GM23338 (cell line): Measurements from ENCODE around the gene HEXD. TPM values are rescaled to one million over a fixed set of nuclear protein-coding genes. Genes with fewer than 3 reads are reported as not detected.

Experiments
- ATAC-seq: fragments of 200-7000 bp; cut with Tn5 transposase; 3 replicates; pipeline ENCODE4 v1.9.1; 2020
- DNase-seq: peaks from one replicate; pipeline ENCODE4 v3.0.0-alpha.2; 2015; ENCODE audit warnings: low spot score
- H2AFZ ChIP-seq: fragments of 200-600 bp; sonication (generic); 2 replicates; pipeline ENCODE4 v1.8.0; 2016; ENCODE audit warnings: antibody characterized with exemption, mild to moderate bottlenecking, moderate library complexity
- H3F3A ChIP-seq: fragments of 200-600 bp; sonication (generic); replicated peaks from 2 replicates; pipeline ENCODE4 v1.8.0; 2017; ENCODE audit warnings: antibody characterized with exemption, mixed run types, low read depth
- H3K27ac ChIP-seq: fragments of 200-600 bp; sonication (generic); 2 replicates; pipeline ENCODE4 v1.6.1; 2016; ENCODE audit warnings: low read depth
- H3K27me3 ChIP-seq: fragments of 200-600 bp; sonication (generic); 2 replicates; pipeline ENCODE4 v1.8.0; 2016; ENCODE audit warnings: mild to moderate bottlenecking, mixed run types, moderate library complexity; ENCODE audit not compliant: insufficient read depth
- H3K36me3 ChIP-seq: fragments of 200-600 bp; sonication (generic); 2 replicates; pipeline ENCODE4 v1.8.0; 2016; ENCODE audit warnings: mild to moderate bottlenecking; ENCODE audit not compliant: insufficient read depth
- H3K4me1 ChIP-seq: fragments of 200-600 bp; sonication (generic); 2 replicates; pipeline ENCODE4 v1.8.0; 2016; ENCODE audit warnings: mild to moderate bottlenecking, moderate library complexity; ENCODE audit not compliant: insufficient read depth
- H3K4me2 ChIP-seq: fragments of 200-600 bp; sonication (generic); 2 replicates; pipeline ENCODE4 v1.7.1; 2017; ENCODE audit warnings: mixed run types
- H3K4me3 ChIP-seq: fragments of 200-600 bp; sonication (generic); 2 replicates; pipeline ENCODE4 v1.6.1; 2016; ENCODE audit warnings: mixed run types
- H3K79me2 ChIP-seq: fragments of 200-600 bp; sonication (generic); replicated peaks from 2 replicates; pipeline ENCODE4 v1.8.0; 2017; ENCODE audit warnings: mild to moderate bottlenecking; ENCODE audit not compliant: insufficient read depth
- H3K9me2 ChIP-seq: fragments of 200-600 bp; sonication (generic); 2 replicates; pipeline ENCODE4 v1.8.0; 2017; ENCODE audit not compliant: insufficient read depth
- H4K20me1 ChIP-seq: fragments of 200-600 bp; sonication (generic); replicated peaks from 2 replicates; pipeline ENCODE4 v1.8.0; 2017; ENCODE audit warnings: mild to moderate bottlenecking; ENCODE audit not compliant: insufficient read depth
- H3K27ac Mint-ChIP-seq: 2 replicates; pipeline ENCODE4 v1.8.0; 2020; ENCODE audit warnings: inconsistent platforms, mild to moderate bottlenecking, moderate library complexity, mixed read lengths
- H3K27me3 Mint-ChIP-seq: 3 replicates; pipeline ENCODE4 v1.8.0; 2022; ENCODE audit warnings: low read depth, mild to moderate bottlenecking, moderate library complexity, mixed read lengths, inconsistent platforms; ENCODE audit not compliant: insufficient read depth, poor library complexity
- H3K36me3 Mint-ChIP-seq: 3 replicates; pipeline ENCODE4 v1.8.0; 2021; ENCODE audit warnings: low read depth, mild to moderate bottlenecking, inconsistent platforms, moderate library complexity, mixed read lengths
- H3K4me1 Mint-ChIP-seq: 3 replicates; pipeline ENCODE4 v1.8.0; 2020; ENCODE audit warnings: mild to moderate bottlenecking, inconsistent platforms, mixed read lengths
- H3K4me3 Mint-ChIP-seq: 3 replicates; pipeline ENCODE4 v1.8.0; 2021; ENCODE audit warnings: moderate library complexity, mild to moderate bottlenecking, inconsistent platforms, mixed read lengths
- H3K9me3 Mint-ChIP-seq: 3 replicates; pipeline ENCODE4 v1.8.0; 2020; ENCODE audit warnings: moderate library complexity, mild to moderate bottlenecking, inconsistent platforms, mixed read lengths
- EZH2 ChIP-seq: fragments of 200-600 bp; sonication (generic); IDR thresholded peaks from one replicate; pipeline ENCODE4 v1.8.0; 2017; ENCODE audit warnings: antibody characterized with exemption, mild to moderate bottlenecking, low read depth; ENCODE audit not compliant: unreplicated experiment
- ZNF462 ChIP-seq: fragments of 250-450 bp; sonication (Bioruptor Pico); IDR thresholded peaks from 2 replicates; pipeline ENCODE4 v1.5.0; 2020; ENCODE audit warnings: mild to moderate bottlenecking, moderate library complexity
- polyA plus RNA-seq: library from polyadenylated mRNA; unstranded; fragments of >200 nt; fragmentation: Nextera tagmentation; extraction: Ambion mirVana; gene quantifications from 2 replicates; pipeline ENCODE4 v1.2.1, GENCODE V29; 2016
- total RNA-seq: library from RNA; depleted of rRNA; stranded (reverse); fragments of >200 nt; shearing (Covaris generic); gene quantifications from 2 replicates; pipeline ENCODE4 v1.2.3, GENCODE V29; 2014

Gene HEXD
- total and polyA plus RNA-seq, 2 experiments from 2014 or later: 11.9 to 31.1 TPM

GRCh38 chr17:82371333-82372248 lies 46.6 kb upstream of the HEXD start, which contains the start of gene UTS2R:
TSS of gene UTS2R (plus strand) at chr17:82371765. CDS start at chr17:82374325, 2,560 bp downstream.
- Histone ChIP-seq H3F3A (no peaks in the 10 kb centered on the region), H3K9me2 (no peaks in the 10 kb centered on the region), H3K36me3 (no peaks in the 10 kb centered on the region), H3K4me3 (peak within 1 kb of the TSS; percentile 51), H2AFZ (peak within 1 kb of the TSS; percentile 78), H3K4me2 (peak within 1 kb of the TSS; percentile 77), H3K79me2 (no peaks in the 10 kb centered on the region), H3K4me1 (no peaks in the 10 kb centered on the region; the same call in 1 of the 2 replicates), H3K27me3 (peaks cover 61% of the 10 kb centered on the region), H4K20me1 (no peaks in the 10 kb centered on the region), H3K27ac (no peak within 1 kb of the TSS)
- Mint-ChIP-seq H3K36me3 (peaks cover 4% of the 10 kb centered on the region; the same call in 2 of the 3 replicates), H3K27me3 (peaks cover 50% of the 10 kb centered on the region), H3K9me3 (peaks cover 12% of the 10 kb centered on the region; the same call in 2 of the 3 replicates), H3K4me3 (peak within 1 kb of the TSS; percentile 55), H3K4me1 (peaks cover 5% of the 10 kb centered on the region), H3K27ac (no peak within 1 kb of the TSS)
- ATAC-seq (peak; percentile 19), DNase-seq (peak; percentile 69)
- no peak for TF ChIP-seq ZNF462 (CRISPR knock-in tag)
- TF ChIP-seq EZH2: peak; percentile 49
